SKM-1 (cell line): ENCODE measurements around the gene PLPP1.
"Not testable (repeated sequence)": the region's sequence is repeated elsewhere in the genome, so short reads cannot be mapped to it uniquely, and the experiment has no call there.

Source experiments
- DNase-seq: peaks from one replicate; lab custom pipeline; 2025; ENCODE audit not compliant: unreplicated experiment; lab: John Stamatoyannopoulos, UW

PLPP1 gene

DNA sequence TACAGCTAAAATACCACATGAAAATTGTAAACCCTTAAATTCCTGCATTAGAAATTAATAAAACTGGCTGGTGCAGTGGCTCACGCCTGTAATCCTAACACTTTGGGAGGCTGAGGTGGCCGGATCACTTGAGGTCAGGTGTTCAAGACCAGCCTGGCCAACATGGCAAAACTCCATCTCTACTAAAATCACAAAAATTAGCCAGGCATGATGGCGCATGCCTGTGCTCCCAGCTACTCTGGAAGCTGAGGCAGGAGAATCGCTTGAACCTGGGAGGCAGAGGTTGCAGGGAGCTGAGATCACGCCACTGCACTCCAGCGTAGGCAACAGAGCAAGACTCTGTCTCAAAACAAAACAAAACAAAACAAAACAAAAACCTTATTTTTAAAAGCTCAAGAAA is 29.1 kb downstream of the PLPP1 start:
- DNase-seq: not testable (repeated sequence)

DNA sequence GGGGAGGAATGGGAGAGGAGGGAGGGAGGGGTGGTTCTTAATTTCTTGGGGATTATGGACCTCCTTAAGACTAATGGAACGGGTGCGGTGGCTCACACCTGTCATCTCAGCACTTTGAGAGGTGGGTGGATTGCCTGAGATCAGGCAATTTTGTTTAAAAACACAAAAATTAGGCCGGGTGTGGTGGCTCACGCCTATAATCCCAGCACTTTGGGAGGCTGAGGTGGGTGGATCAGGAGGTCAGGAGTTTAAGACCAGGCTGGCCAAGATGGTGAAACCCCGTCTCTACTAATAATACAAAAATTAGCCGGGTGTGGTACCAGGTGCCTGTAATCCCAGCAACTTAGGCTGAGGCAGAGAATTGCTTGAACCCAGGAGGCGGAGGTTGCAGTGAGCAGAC is 30.8 kb downstream of the PLPP1 start:
- DNase-seq: not testable (repeated sequence)

DNA sequence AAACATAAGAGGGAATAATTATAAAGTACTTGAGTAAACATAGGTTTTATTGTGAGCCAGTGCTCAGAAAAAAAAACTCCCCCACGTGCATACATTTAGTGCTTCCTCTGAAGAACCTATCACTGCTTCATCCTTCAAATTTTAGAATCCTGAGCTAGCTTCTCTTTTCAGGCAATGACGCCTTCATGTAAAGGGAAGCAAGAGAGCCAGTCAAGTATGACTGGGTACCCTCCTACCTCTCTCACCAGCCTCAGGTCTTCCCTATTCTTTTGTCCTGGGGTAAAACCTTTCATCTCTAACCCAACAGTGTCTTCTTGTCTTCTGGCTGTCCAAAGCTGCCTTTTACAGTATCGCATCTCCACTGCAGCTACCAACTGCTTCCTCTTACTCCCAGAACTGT is 32.0 kb downstream of the PLPP1 start:
- DNase-seq: no peak

DNA sequence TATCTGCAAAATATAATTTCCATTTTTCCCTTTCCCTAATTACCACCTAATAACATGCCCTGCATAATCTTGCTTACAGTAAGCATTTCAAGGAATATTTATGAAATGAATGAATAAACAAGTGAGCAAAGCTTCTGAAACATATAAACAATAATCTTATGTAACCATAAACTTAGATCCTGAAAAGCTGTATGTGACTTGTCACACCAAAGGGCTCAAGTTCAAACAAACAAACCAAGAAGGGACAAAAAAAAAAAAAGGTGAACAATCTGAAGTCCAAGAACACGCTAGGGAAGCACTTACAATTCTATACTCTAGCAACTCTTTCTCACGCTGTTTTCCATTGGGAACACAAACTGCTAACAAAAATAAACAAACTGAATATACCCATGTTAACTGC is 36.3 kb downstream of the PLPP1 start:
- DNase-seq: no peak

DNA sequence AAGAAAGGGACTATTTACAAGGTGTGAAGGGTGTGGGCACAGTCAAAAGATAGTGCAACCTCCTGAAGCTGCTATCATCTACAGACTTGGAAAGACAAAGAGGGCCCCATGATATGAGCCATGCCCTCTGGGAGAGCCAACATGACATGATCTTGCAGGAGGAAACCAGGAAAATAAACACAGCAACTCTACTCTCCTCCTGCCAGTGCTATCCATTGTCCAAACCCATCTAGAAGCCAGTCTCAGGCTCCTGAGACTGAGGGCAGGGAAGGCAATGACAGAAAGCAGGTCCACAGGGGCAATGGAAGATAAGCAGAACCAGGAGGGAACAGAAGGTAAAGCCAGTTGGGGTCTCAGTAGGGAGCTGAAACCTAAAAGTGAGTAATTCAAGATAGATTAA is 37.1 kb downstream of the PLPP1 start:
- no peak for DNase-seq

DNA sequence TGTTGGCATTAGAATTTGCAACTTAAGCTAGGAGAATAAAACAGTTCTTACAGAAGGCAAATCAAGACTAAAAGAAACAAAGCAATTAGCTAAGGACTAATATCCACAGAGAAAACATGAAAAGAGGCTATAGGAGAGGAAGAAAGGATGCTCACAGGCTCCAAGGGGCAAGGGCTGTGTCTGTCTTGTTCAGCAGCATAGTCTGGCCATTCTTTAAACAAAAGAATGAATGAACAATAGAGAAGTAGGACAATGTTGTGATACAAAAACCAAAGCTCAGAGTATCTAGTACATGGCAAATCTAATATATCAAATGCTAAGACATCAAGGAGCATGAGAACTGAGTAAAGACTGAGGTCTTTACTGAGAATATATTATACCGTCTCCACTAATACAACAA is 39.5 kb downstream of the PLPP1 start:
- DNase-seq: no peak

DNA sequence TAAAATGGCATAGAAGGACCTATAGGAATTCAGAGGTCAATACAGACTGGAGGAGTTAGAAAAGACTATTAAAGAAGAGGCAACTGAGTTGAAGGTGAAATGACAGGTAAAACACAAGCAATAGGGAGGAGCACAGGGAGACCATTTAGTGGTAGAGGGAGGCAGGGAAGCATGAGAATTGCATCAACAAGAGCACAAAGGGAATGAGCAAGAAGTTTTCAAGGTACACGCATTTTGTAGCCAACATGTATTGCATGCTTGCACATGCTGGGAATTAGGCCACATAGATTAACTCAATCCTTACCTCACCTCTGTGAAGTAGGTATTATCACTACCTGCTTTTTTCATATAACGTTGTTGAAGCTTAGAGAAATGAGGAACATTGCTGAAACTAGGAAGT is 42.3 kb downstream of the PLPP1 start:
- no peak for DNase-seq

DNA sequence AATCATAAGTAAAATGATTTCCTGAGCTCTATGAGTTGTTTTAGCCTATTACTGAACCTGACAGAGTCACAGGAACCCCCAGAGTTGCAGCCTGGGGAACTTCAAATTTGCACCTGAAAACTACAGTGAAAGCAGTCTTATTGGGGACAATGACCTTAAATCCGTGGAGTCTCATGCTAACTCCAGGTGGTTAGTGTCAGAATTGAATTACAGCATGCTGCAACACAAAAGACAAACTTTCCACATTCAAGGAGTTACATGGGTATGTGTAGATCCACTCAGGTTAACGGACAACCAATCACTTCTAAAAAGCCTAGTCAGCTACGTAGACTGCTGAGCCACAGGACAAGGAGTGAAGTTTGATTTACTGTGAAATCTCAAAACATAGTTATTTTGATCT is 49.7 kb downstream of the PLPP1 start:
- DNase-seq: no peak

DNA sequence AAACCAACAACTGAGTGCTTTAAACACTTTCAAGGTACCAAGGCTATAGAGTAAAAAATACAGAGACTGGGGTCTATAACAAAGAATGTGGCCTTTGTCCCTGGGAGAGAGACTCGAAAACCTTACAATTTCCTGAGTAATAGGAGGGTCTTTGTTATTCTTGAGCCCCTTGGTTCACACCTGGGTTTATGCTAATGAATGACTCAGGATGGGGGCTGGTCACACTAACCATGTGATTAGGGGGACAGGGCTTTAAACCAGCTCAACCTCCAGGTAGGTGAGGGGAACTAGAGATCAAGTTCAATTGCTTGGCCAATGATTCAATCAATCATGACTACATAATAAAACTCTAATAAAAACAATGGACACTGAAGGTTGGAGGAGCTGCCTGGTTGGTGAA is 50.2 kb downstream of the PLPP1 start:
- DNase-seq: no peak

DNA sequence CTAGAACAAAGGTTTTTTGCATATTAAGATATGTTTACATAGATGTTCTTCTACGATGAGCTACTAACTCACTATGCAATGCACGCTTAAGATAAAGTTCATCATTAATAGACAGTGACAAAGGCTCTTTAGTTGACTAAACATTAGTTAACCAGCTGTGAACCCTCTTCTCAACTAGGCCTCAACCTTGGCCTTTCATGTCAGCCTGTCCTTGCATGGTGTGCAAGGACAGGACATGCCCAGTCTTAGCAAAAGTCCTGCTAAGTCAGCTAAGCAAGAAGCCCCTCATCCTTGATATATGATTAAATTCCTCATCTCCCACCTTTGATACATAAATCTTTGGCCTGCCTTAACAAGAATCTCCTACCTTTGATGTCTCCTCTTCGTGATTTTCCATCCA is 50.9 kb downstream of the PLPP1 start:
- no peak for DNase-seq

DNA sequence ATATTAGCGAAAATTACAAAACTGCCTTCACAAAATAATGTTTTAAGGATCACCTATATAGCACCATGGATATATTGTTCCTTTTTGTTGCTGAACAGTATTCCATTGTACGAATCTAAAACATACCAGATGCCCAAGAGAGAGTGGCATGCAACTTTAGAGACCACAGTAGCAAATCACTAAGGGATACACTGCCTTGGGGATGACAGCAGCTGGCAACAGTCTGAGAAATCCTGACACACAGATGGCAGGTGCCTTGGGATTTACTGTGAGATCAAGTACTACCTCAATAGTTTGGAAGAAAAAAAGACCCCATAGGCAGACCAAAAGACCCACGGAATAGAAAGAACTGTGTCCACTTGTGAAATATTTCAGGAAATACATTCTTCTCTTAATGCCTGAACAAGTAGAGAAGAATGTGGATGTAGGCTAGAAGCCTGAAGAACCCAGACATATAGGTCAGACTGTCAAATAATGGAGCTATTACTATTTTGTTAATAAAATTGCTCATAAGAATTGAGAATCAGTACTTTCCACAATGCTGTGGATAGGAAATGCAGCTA is 53.4 kb downstream of the PLPP1 start:
- no peak for DNase-seq

DNA sequence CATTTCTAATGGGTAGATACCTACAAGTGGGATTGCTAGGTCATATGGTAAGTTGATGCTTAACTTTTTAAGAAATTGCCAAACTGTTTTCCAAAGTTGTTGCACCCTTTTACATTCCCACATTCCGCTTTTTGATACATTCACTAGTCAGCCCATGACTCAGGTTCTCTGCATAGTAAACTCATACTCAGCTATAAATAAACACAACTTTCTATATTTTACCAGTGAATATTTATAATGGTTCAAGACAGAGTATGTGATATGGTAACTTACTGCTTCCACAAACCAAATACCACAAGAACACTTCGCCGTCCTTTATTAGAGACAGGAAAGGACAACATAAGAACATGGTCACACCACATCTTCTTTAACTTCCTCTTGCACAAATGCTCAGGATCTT is 54.0 kb downstream of the PLPP1 start:
- no peak for DNase-seq

DNA sequence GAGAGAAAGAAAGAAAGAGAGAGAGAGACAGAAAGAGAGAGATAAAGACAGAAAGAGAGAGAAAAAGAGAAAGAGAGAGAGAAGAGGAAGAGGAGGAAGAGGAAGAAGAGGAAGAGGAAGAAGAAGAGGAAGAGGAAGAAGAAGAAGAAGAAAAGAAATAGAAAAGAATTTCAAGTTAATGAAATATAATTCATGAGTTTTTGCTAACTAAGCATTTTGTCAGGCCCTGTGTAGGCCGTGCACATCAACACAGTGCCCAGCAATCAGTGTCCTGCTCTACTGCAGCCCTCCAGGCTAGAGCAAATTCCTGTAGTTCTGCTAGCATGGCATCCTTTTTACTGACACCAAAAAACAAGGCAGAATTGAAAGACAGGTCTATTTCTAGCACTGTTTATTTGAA is 62.1 kb downstream of the PLPP1 start:
- DNase-seq: no peak

DNA sequence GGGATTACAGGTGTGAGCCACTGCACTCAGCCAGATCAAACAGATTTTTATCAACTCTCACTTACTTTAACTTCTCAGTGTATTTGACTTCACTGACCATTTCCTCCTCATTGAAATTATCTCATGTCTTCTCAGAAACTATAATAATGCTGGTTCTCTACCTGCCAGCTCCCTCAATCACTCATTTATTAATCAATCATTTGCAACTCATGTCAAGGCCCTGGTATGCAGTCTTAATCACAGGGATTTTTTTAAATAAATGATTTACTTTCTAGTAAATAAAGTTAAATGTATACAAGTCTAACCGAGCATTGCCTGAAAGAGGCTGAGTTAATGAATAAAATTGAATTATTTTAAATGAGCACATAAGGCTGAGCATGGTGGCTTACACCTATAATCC is 63.3 kb downstream of the PLPP1 start:
- DNase-seq: no peak

DNA sequence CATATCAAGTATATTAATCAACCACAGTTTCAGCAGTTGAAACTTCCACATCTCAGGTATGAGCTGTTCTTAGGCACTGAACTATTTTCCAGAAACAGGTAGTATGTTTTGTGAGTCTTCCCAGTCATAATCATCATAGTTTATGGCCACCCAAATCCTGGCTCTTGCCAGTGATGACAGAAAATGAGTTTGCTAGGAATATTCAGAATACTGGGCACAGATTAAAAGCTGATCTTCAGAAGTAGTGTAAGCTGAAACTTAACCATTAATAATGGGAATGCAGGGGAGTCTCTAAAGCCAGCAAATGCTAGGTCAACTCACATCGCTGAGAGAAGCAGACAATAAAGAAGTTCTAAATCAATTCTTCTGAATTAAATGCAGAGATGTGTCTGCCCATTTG is 64.5 kb downstream of the PLPP1 start:
- no peak for DNase-seq

DNA sequence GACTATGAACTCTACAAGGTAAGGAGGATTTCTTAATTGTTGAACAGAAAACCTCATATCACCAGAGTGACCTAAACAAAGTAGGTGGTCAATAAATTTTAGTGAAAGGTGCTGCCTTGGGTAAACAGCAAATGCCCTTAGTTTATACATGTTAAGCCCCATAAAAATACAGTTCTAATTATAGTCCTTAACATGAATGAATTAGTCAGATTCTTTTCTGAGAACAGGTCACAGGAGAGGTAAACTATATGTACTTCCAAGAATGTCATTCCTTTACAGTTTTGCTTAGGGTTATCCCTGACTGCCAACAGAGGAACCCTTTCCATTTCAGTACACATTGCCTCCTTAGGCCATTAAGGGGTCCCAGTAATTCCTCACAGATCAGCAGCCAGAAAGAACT is 64.9 kb downstream of the PLPP1 start:
- no peak for DNase-seq

DNA sequence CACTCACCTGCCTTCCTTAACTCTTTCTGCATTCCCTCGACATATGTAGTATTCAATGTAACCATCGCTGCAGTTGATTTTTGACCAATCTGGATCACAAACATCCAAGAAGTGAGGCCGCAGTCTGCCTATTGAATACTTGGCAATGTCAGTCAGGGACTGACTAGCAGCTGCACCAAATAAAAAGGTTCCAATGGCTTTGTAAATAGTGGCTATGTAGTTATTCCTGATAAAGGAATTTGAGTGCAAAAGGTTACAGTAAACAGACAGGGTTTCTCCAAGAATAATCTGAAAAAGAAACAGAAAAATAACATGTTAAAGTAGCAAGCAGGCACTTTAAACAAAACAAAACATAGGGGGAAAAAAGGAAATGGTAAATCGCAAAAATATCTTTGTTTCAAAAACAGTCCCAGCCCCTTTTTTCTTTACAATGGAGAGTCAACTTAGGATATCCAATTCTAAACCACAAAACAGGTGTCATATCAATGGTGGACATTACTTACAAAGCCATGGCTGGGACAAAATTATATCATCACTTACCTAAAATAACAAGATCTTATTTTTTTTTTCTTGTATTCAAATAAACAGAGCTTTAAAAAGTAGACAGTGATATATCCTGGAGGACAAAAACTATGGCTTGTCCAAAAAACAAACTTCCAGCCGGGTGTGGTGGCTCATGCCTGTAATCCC is 66.8 kb downstream of the PLPP1 start:
- no peak for DNase-seq

DNA sequence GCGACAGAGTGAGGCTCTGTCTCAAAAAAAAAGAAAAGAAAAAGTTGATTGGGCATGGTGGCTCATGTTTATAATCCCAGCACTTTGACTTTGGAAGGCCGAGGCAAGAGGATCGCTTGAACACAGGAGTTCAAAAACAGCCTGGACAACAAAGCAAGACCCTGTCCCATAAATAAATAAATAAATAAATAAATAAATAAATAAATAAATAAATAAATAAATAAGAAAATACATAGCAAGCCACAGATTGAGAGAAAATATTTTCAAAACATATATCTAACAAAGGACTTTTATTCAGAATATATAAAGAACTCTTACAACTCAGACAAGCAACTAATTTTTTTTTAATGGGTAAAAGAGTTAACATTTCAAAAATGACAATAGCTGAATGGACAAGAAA is 71.2 kb downstream of the PLPP1 start:
- DNase-seq: no peak

DNA sequence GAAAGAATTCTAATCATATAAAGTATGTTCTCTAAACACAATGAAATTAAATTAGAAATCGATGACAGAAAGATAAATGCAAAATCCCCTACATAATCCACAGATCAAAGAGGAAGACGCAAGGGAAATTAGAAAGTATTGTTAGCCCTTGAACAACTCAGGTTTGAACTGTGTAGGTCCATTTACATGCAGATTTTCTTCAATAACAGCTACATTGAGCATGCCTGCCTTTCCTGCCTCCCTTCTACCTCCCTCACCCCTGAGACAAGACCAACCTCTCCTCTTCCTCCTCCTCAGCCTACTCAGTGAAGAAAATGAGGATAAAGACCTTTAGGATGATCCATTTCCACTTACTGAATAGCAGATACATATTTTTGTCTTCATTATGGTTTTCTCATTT is 75.2 kb downstream of the PLPP1 start:
- DNase-seq: no peak

DNA sequence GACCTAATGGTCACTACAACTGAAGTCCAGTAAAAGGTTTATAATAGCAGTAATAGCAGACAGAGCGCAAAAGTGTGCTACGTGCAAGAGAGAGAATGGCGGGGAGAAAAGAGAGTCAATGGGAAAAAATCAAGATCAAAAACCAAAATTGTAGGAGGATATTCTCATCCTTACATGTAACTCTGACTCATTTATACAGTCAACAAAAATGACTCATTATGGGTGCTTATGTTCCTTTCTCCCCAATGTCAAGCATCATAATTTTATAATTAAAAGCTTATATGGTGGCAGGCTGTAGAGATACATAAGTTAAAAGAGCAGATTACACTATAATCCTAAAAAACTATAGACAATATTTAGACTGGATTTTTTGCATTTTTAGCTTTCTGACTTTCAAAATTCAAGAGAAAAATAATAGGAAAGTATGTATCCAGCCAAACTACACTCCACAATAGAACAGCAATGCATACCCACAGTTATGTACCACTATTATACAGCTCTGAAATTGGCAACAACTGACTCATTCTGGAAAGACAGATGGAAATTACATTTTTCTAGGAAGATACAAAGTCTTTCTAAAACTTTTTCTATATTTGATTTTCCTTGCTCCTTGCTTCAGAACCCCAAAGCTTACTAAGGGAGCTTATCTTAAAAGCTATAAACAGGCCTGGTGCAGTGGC is 78.4 kb downstream of the PLPP1 start:
- DNase-seq: no peak

DNA sequence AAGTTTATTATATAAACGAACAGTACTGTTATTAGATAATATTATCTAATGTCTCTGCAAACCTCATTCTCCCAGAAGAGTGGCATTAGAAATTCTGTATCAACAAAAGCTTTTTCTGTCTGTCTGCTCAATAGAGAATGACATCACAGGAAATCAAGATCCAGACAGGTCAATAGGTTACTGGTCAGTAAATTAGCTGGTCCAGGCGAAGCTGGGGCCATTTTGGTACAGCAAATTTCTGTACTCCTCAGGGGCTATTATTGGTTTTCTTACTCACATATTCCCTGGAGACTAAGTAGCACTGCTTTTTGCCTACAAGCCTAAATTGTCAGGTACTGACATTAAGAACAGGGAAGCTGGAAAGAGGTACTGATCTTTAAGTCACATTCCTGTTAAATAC is 80.5 kb downstream of the PLPP1 start:
- DNase-seq: no peak

DNA sequence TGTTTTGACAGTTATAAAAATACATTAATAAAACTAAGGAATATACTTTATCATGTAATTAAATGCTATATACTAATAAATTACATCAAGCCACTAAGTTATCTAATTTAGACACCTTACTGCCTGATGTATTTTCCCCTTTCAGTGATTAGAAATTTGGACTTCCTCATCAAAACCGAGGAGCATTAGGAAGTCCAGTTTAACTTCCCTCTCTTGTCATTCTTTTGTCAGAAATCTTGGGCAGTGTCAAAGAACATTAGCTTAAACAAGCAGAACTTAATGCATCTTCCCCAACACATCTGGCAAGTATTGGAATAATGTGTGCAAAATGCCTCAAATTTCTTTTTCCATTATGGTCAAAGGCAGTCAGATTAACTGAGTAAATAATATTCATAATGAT is 81.6 kb downstream of the PLPP1 start:
- no peak for DNase-seq

DNA sequence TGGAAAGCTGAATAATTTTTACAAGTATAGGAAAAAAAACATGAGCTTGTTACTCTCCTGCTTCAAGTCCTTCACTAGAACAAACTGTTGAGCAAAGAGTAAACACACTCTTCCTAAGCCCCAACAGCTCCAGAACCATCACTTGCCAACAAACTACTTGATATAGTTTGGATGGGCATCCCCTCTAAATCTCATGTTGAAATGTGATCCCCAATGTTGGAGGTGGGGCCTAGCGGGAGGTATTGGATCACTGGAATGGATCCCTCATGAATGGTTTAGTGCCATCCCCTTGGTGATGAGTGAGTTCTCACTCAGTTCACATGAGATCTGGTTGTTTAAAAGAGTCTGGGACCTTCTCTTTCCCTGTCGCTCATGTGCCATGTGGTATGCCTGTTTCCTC is 82.8 kb downstream of the PLPP1 start:
- no peak for DNase-seq
